GM12801 (cell line): ENCODE data around the gene BDKRB1.

Experiments used
- TF ChIP-seq, protein P1 (sequence below): IDR thresholded peaks from one replicate; pipeline ENCODE4 v1.5.1; 2011; ENCODE audit warnings: control low read depth; ENCODE audit not compliant: insufficient read length; ENCODE audit errors: extremely low read depth

Gene BDKRB1

DNA sequence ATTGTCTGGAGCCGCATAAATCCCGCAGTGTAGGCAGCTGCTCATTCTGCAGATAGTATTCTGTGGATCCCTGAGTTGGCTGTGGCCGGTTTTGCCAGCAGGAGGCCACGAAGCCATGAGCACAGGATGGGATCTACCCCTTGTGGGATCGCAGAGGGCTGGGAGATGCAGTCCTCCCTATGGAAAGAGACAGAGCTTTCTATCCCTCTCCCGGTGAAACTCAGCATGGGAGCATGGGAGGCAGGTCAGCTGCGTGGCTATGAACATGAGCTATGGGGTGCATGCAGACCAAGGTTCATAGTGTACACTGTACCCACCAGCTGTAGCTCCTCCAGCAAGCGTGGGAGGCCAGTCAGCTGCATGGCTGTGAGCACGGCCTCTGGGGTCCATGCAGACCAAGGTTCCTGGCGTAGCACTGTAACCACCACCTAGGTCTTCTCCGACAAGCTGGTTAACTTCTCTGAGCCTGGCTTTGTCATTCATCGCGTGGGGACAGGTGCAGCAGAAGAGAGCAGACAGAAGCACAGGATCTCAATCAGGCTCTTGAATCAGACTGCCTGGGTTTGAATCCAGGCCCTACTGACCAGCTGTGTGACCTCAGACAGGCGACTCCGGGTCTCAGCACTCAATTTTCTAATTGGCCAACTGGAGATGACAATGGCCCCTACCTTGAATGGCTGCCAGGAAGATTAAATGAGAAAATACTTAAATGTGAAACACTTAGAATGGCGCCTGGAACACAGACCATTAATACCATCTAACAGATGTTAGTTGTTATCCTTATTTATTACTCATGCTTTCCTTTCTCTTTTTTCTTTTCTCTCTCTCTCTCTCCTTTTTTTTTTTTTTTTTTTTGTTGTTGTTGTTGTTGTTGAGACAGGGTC, 6.0 kb downstream of the BDKRB1 start:
- TF ChIP-seq, protein P1, sequence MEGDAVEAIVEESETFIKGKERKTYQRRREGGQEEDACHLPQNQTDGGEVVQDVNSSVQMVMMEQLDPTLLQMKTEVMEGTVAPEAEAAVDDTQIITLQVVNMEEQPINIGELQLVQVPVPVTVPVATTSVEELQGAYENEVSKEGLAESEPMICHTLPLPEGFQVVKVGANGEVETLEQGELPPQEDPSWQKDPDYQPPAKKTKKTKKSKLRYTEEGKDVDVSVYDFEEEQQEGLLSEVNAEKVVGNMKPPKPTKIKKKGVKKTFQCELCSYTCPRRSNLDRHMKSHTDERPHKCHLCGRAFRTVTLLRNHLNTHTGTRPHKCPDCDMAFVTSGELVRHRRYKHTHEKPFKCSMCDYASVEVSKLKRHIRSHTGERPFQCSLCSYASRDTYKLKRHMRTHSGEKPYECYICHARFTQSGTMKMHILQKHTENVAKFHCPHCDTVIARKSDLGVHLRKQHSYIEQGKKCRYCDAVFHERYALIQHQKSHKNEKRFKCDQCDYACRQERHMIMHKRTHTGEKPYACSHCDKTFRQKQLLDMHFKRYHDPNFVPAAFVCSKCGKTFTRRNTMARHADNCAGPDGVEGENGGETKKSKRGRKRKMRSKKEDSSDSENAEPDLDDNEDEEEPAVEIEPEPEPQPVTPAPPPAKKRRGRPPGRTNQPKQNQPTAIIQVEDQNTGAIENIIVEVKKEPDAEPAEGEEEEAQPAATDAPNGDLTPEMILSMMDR: no peak

DNA sequence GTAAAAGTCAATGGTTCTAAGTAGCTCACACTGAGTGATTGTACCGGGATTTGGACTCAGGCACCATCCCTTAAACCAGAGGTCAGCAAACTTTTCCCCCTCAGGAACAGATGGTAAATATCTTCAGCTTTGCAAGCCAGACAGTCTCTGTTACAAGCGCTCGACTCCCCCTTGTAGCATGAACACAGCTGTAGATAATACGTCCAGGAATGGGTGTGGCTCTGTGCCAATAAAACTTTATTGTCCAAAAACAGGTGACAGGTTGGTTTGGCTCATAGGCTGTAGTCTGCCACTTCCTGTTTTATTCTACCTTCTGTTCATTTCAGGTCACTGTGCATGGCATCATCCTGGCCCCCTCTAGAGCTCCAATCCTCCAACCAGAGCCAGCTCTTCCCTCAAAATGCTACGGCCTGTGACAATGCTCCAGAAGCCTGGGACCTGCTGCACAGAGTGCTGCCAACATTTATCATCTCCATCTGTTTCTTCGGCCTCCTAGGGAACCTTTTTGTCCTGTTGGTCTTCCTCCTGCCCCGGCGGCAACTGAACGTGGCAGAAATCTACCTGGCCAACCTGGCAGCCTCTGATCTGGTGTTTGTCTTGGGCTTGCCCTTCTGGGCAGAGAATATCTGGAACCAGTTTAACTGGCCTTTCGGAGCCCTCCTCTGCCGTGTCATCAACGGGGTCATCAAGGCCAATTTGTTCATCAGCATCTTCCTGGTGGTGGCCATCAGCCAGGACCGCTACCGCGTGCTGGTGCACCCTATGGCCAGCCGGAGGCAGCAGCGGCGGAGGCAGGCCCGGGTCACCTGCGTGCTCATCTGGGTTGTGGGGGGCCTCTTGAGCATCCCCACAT, 7.6 kb downstream of the BDKRB1 start:
- TF ChIP-seq, protein P1: no peak

DNA sequence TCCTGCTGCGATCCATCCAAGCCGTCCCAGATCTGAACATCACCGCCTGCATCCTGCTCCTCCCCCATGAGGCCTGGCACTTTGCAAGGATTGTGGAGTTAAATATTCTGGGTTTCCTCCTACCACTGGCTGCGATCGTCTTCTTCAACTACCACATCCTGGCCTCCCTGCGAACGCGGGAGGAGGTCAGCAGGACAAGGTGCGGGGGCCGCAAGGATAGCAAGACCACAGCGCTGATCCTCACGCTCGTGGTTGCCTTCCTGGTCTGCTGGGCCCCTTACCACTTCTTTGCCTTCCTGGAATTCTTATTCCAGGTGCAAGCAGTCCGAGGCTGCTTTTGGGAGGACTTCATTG, 8.2 kb downstream of the BDKRB1 start:
- TF ChIP-seq, protein P1: no peak

DNA sequence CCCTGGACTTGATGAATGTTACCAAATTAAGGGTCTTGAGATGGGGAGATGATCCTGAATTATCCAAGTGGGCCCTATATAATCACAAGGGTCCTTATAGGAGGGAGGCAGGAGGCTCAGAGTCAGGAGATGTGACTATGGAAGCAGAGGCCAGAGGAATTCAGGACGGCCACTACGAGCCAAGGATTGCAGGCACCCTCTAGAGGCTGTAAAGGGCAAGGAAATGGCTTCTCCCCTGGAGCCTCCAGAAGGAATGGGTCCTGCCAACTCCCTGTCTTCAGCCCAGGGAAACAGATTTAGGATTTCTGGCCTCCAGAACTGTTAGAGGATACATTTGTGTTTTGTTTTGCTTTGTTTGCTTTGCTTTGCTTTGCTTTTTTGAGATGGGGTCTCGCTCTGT, 8.8 kb downstream of the BDKRB1 start:
- TF ChIP-seq, protein P1: no peak

DNA sequence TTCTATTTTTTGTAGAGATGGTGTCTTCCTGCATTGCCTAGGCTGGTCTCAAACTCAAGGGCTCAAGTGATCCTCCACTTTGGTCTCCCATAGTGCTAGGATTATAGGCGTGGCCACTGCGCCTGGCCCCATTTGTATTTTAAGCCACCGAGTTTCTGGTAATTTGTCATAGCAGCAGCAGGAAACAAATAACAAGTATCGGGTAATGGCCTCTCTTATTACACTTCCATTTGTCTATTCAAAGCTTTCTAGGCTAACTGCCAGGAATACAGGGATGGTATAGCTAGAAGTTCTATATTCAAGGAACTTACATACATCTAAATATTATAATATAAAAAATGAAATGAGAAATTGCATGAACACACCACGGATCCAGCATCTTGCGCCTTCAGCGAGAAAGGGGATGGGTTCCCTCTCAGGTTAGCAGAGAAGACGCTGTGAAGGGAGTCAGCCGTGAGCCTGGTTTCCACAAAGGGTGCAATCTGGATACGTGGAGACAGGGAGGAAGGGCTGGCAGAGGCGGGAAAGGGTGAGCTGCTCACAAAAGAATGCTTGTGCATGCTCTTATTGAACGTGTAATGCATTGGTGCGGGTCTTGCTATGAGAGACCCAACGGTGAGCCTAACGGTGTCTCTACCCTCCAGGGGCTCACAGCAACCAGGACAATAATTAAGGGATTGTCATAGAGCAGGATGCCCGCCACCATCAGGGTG, 9.5 kb downstream of the BDKRB1 start:
- TF ChIP-seq, protein P1: no peak

DNA sequence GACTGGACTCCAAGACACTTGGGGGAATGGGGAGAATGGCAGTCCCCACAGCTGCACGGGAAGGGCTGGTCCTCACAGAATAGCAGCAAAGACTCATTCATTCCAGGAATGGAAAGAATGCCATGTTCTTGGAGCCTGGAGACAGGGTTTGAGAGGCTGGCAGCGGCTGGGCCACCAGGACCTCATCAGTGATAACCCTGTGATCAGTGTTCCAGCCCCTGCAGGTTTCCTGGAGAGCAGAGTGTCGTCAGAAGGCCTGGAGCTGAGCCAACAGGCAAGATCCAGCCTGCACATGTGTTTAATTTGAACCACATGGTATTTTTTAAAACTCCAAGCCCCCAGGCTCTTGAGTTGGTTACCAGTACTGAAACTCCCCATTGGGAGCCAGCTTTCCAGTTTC, 11.3 kb downstream of the BDKRB1 start:
- TF ChIP-seq, protein P1: no peak

DNA sequence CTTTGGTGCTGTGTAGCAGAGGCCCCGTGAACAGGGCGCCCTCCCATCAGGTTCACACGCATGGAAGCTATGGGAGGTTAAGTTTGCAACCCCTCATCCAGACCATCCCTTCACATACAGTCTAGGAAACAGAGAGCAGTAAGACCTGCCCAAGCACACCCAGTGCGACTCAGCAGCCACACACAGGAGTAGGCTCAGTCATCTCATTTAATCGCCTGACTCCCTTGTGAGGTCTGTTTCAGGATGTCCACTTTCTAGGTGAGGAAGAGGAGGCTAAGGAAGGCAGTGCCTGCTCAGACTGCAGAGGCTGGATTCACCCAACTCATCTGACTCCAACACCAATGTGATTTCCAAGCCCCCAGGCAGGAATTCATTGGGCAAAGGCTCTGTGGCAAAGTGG, 11.9 kb downstream of the BDKRB1 start:
- TF ChIP-seq, protein P1: no peak
